Measurements from ENCODE around the gene KRT17. TPM values are rescaled to one million over a fixed set of nuclear protein-coding genes. Genes with fewer than 3 reads are reported as not detected.

The KRT17 gene
- total RNA-seq, 4 donors from 2014 or later = 0.58 to 5.6 (median 1.2) TPM; not detected in 1

GRCh38 chr17:41581366-41582060 is 42.9 kb downstream of the KRT17 start:
- Histone ChIP-seq H3K27me3 (peaks cover 0 to 40% (median 0%) of the 10 kb centered on the region in 4 donors), H3K36me3 (no peaks in the 10 kb centered on the region), H3K4me1 (no peaks in the 10 kb centered on the region), H3K9me3 (no peaks in the 10 kb centered on the region), H3K27ac (replicated peaks in 1 of 4) (no peak overlapping the region), H3K4me3 (no peak overlapping the region)
- DNase-seq (ENCODE audit: extremely low spot score) = no peak
- no peak for TF ChIP-seq CTCF (IDR thresholded peaks at IDR 0.05)
- TF ChIP-seq POLR2AphosphoS5 (IDR thresholded peaks at IDR 0.05) = no peak
- no peak for TF ChIP-seq POLR2A (IDR thresholded peaks at IDR 0.05; ENCODE audit: low read depth)
- no peak for TF ChIP-seq EP300 (IDR thresholded peaks at IDR 0.05)
- intact Hi-C loops (cut with DNase I) = no loop called here
- WGBS = 86% methylated on average over 4 of the region's 4 CpGs

GRCh38 chr17:41580687-41581365 is 43.5 kb downstream of the KRT17 start:
- H3K9me3 ChIP-seq = no peaks in the 10 kb centered on the region
- DNase-seq (ENCODE audit: extremely low spot score) = no peak
- H3K4me1 ChIP-seq = no peaks in the 10 kb centered on the region
- TF ChIP-seq EP300 (IDR thresholded peaks at IDR 0.05) (no peak), POLR2A (IDR thresholded peaks at IDR 0.05; ENCODE audit: low read depth) (no peak), POLR2AphosphoS5 (IDR thresholded peaks at IDR 0.05) (no peak), CTCF (IDR thresholded peaks at IDR 0.05) (no peak)
- H3K4me3 ChIP-seq = no peak overlapping the region
- H3K27me3 ChIP-seq = peaks cover 0 to 47% (median 0%) of the 10 kb centered on the region in 4 donors
- no peaks in the 10 kb centered on the region for H3K36me3 ChIP-seq
- 65% methylated on average over 1 of the region's 1 CpG for WGBS
- intact Hi-C loops (cut with DNase I) = no loop called here
- no peak overlapping the region for H3K27ac ChIP-seq (replicated peaks in 1 of 4)

GRCh38 chr17:41580244-41580575 is 44.2 kb downstream of the KRT17 start:
- Histone ChIP-seq H3K36me3 (no peaks in the 10 kb centered on the region), H3K27me3 (peaks cover 0 to 53% (median 0%) of the 10 kb centered on the region in 4 donors)

GRCh38 chr17:41579484-41580243 is 44.7 kb downstream of the KRT17 start:
- H3K36me3 ChIP-seq = no peaks in the 10 kb centered on the region
- peaks cover 0 to 54% (median 0%) of the 10 kb centered on the region in 4 donors for H3K27me3 ChIP-seq
- intact Hi-C loops (cut with DNase I) = no loop called here
- H3K27ac ChIP-seq (replicated peaks in 1 of 4) = no peak overlapping the region
- DNase-seq (ENCODE audit: extremely low spot score) = no peak
- H3K4me3 ChIP-seq = no peak overlapping the region
- WGBS = 42% methylated on average over 16 of the region's 18 CpGs
- H3K4me1 ChIP-seq = no peaks in the 10 kb centered on the region
- H3K9me3 ChIP-seq = no peaks in the 10 kb centered on the region
- TF ChIP-seq CTCF (IDR thresholded peaks at IDR 0.05) (peak; percentile 30 to 68 (median 52)), POLR2A (IDR thresholded peaks at IDR 0.05; ENCODE audit: low read depth) (no peak), EP300 (IDR thresholded peaks at IDR 0.05) (no peak)

More at GRCh38 chr17:41580244-41580575, 44.2 kb downstream of the KRT17 start:
- no peak for DNase-seq (ENCODE audit: extremely low spot score)
- Histone ChIP-seq H3K27ac (replicated peaks in 1 of 4) (no peak overlapping the region), H3K4me1 (no peaks in the 10 kb centered on the region), H3K9me3 (no peaks in the 10 kb centered on the region), H3K4me3 (no peak overlapping the region)
- intact Hi-C loops (cut with DNase I) = no loop called here
- TF ChIP-seq EP300 (IDR thresholded peaks at IDR 0.05) = no peak
- TF ChIP-seq POLR2AphosphoS5 (IDR thresholded peaks at IDR 0.05) = no peak
- no peak for TF ChIP-seq CTCF (IDR thresholded peaks at IDR 0.05)
- no peak for TF ChIP-seq POLR2A (IDR thresholded peaks at IDR 0.05; ENCODE audit: low read depth)
- 89% methylated on average over 2 of the region's 2 CpGs for WGBS
